K562 (cell line): ENCODE data around the gene GPATCH4. TPM values are rescaled to one million over a fixed set of nuclear protein-coding genes. Genes with fewer than 3 reads are reported as not detected.

Experiments
- CAMTA2 ChIP-seq: fragments of 250-450 bp; sonication (Bioruptor Pico); conservative IDR thresholded peaks from 2 replicates; pipeline ENCODE4 v1.5.1; 2022
- CHCHD3 ChIP-seq: fragments of 250-450 bp; sonication (Bioruptor Pico); IDR thresholded peaks from 2 replicates; pipeline ENCODE4 v2.1.2; 2022; ENCODE audit warnings: mild to moderate bottlenecking
- CHD2 ChIP-seq: IDR thresholded peaks from 2 replicates; pipeline ENCODE4 v1.6.1; 2011; ENCODE audit warnings: low read depth, low read length
- DLX4 ChIP-seq: fragments of 250-450 bp; sonication (Bioruptor Pico); IDR thresholded peaks from 2 replicates; pipeline ENCODE4 v1.6.1; 2021; ENCODE audit warnings: mild to moderate bottlenecking
- FOXO4 ChIP-seq: fragments of 450-650 bp; formaldehyde crosslinking; IDR thresholded peaks from 2 replicates; pipeline ENCODE4 v1.4.0; 2020; ENCODE audit warnings: mild to moderate bottlenecking, moderate library complexity
- GTF2E2 ChIP-seq: fragments of 200-800 bp; sonication (Bioruptor generic); IDR thresholded peaks from 2 replicates; pipeline ENCODE4 v1.6.1; 2016; ENCODE audit warnings: missing genetic modification characterization, missing compliant biosample characterization
- HMGXB4 ChIP-seq: sonication (generic); formaldehyde crosslinking; IDR thresholded peaks from 2 replicates; pipeline ENCODE4 v1.8.1; 2023; ENCODE audit warnings: mild to moderate bottlenecking, missing genetic modification reagents
- ILF3 ChIP-seq: fragments of 450-650 bp; IDR thresholded peaks from 2 replicates; pipeline ENCODE4 v1.6.1; 2018; ENCODE audit warnings: antibody characterized with exemption, mild to moderate bottlenecking, moderate library complexity, borderline replicate concordance
- L3MBTL2 ChIP-seq: fragments of 450-650 bp; IDR thresholded peaks from 2 replicates; pipeline ENCODE4 v1.6.1; 2016; ENCODE audit warnings: mild to moderate bottlenecking, moderate library complexity
- NCOA1 ChIP-seq: fragments of 450-650 bp; IDR thresholded peaks from 2 replicates; pipeline ENCODE4 v1.6.1; 2016; ENCODE audit warnings: low read depth
- PPARD ChIP-seq: fragments of 250-450 bp; sonication (Bioruptor Pico); IDR thresholded peaks from 2 replicates; pipeline ENCODE4 v1.8.0; 2022; ENCODE audit warnings: inconsistent platforms, mild to moderate bottlenecking, moderate library complexity
- RBM14 ChIP-seq: fragments of 200-400 bp; formaldehyde crosslinking; IDR thresholded peaks from 2 replicates; pipeline ENCODE4 v1.6.1; 2018; ENCODE audit warnings: low read depth, mild to moderate bottlenecking, low read length, moderate library complexity, borderline replicate concordance; ENCODE audit not compliant: insufficient read depth
- RFX1 ChIP-seq: fragments of 450-650 bp; IDR thresholded peaks from 2 replicates; pipeline ENCODE4 v1.6.1; 2016; ENCODE audit warnings: mild to moderate bottlenecking, moderate library complexity
- SFPQ ChIP-seq: fragments of 200-400 bp; formaldehyde crosslinking; IDR thresholded peaks from 2 replicates; pipeline ENCODE4 v1.6.1; 2017; ENCODE audit warnings: mild to moderate bottlenecking, low read depth, low read length, moderate library complexity
- SIN3B ChIP-seq: fragments of 450-650 bp; IDR thresholded peaks from 2 replicates; pipeline ENCODE4 v1.6.1; 2017; ENCODE audit warnings: low read depth, mild to moderate bottlenecking, moderate library complexity
- SMARCE1 ChIP-seq: fragments of 450-650 bp; IDR thresholded peaks from 2 replicates; pipeline ENCODE4 v1.7.1; 2016; ENCODE audit warnings: mild to moderate bottlenecking
- SUPT5H ChIP-seq: fragments of 450-650 bp; IDR thresholded peaks from 2 replicates; pipeline ENCODE4 v1.6.1; 2016
- YY1 ChIP-seq, 3 experiments: IDR thresholded peaks; 2 replicates each; pipeline ENCODE4 v1.6.1; 2011; ENCODE audit warnings: low read length in 2 of 3, mild to moderate bottlenecking in 2 of 3, moderate library complexity in 2 of 3, borderline replicate concordance in 1 of 3, control low read depth in 1 of 3, low read depth in 1 of 3; ENCODE audit not compliant: insufficient read depth in 3 of 3, insufficient replicate concordance in 2 of 3, control insufficient read depth in 1 of 3, insufficient read length in 1 of 3; ENCODE audit errors: extremely low read depth in 1 of 3
- ZC3H8 ChIP-seq: fragments of 450-650 bp; IDR thresholded peaks from 2 replicates; pipeline ENCODE4 v1.6.1; 2017
- ZNF239 ChIP-seq: fragments of 250-450 bp; sonication (Bioruptor Pico); IDR thresholded peaks from 2 replicates; pipeline ENCODE4 v1.4.0; 2020; ENCODE audit warnings: mild to moderate bottlenecking
- ZNF445 ChIP-seq: fragments of 250-450 bp; sonication (Bioruptor Pico); IDR thresholded peaks from 2 replicates; pipeline ENCODE4 v1.4.0; 2020; ENCODE audit warnings: low read depth, mild to moderate bottlenecking, moderate library complexity
- ZNF696 ChIP-seq: fragments of 250-450 bp; sonication (Bioruptor Pico); conservative IDR thresholded peaks from 2 replicates; pipeline ENCODE4 v1.4.0; 2020; ENCODE audit warnings: mild to moderate bottlenecking, moderate library complexity
- polyA plus RNA-seq, 8 experiments: library from polyadenylated mRNA; depleted of rRNA in 4 of 8; stranded (reverse) in 5 of 8; unstranded in 3 of 8; fragments of >200 nt; fragmentation: Nextera tagmentation in 2 of 8; fragmentation: Illumina TruSeq in 1 of 8; extraction: Ambion mirVana in 2 of 8; extraction: Trizol in 1 of 8; gene quantifications; 2 replicates each; pipeline versions ENCODE4 v1.2.1 to v1.2.3, GENCODE V29; 2011 to 2014; ENCODE audit warnings: inconsistent platforms in 1 of 8, missing spikeins in 1 of 8
- total RNA-seq, 7 experiments: library from RNA; depleted of rRNA in 6 of 7; stranded (reverse); fragments of >200 nt in 6 of 7; fragmentation: Illumina TruSeq in 2 of 7; extraction: Trizol in 2 of 7; gene quantifications; 2 replicates each; pipeline versions ENCODE4 v1.2.1 to v1.2.3, GENCODE V29; 2011 to 2021; ENCODE audit warnings: low replicate concordance in 1 of 7
- TF ChIP-seq, protein P1 (sequence below): fragments of 250-450 bp; sonication (Bioruptor Pico); IDR thresholded peaks from 2 replicates; pipeline ENCODE4 v1.9.0; 2021; ENCODE audit warnings: mild to moderate bottlenecking, inconsistent platforms

GPATCH4 gene
- total and polyA plus RNA-seq, 9 of the 15 experiments (the other 6 are each of a cell fraction or from before 2014, with no cell fraction given) = 43.7 to 105 (median 76.5) TPM

DNA sequence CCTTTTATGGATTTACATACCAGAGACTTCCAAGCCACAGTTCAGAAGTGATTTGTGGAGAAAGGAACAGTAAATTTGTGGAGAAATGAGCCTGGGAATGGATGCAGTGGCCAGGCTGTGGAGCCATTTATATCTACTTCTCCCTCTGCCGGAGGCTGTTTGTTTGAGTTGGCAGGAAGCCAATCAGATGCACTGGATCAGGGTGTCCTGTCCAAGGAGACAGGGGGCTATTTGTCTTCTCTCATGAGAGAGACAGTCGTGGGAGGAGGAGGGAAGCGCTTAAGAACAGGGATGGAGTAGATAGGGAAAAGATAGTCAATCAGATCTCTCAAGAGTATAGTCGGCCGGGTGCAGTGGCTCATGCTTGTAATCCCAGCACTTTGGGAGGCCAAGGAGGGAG lies 15.2 kb upstream of the GPATCH4 start (continued):
- TF ChIP-seq PPARD (CRISPR knock-in tag) (no peak), RFX1 (no peak), SUPT5H (no peak), ZNF239 (no peak), HMGXB4 (CRISPR knock-in tag) (no peak), ZC3H8 (no peak), CHCHD3 (CRISPR knock-in tag) (no peak), YY1 (IDR thresholded peaks at IDR 0.05; ENCODE audit: borderline replicate concordance in 1 of 3, control insufficient read depth in 1 of 3, extremely low read depth in 1 of 3, insufficient read depth in 3 of 3, insufficient read length in 1 of 3, insufficient replicate concordance in 2 of 3, low read depth in 1 of 3, low read length in 2 of 3) (peak in 2 of 3 experiments; percentile 43 to 73), SMARCE1 (peak; percentile 98), ZNF445 (CRISPR knock-in tag) (no peak), NCOA1 (peak; percentile 76), DLX4 (CRISPR knock-in tag) (no peak), ILF3 (no peak), SIN3B (no peak), FOXO4 (no peak), SFPQ (no peak), GTF2E2 (tag) (no peak), CHD2 (no peak), CAMTA2 (CRISPR knock-in tag) (no peak), RBM14 (no peak), L3MBTL2 (peak; percentile 22; the same call in 1 of the 2 replicates), ZNF696 (no peak)
- TF ChIP-seq, protein P1, sequence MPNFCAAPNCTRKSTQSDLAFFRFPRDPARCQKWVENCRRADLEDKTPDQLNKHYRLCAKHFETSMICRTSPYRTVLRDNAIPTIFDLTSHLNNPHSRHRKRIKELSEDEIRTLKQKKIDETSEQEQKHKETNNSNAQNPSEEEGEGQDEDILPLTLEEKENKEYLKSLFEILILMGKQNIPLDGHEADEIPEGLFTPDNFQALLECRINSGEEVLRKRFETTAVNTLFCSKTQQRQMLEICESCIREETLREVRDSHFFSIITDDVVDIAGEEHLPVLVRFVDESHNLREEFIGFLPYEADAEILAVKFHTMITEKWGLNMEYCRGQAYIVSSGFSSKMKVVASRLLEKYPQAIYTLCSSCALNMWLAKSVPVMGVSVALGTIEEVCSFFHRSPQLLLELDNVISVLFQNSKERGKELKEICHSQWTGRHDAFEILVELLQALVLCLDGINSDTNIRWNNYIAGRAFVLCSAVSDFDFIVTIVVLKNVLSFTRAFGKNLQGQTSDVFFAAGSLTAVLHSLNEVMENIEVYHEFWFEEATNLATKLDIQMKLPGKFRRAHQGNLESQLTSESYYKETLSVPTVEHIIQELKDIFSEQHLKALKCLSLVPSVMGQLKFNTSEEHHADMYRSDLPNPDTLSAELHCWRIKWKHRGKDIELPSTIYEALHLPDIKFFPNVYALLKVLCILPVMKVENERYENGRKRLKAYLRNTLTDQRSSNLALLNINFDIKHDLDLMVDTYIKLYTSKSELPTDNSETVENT (CRISPR knock-in tag) = no peak
